Ovary (tissue), 3 donors: Measurements from ENCODE around the gene CLIC3.

Experiments
- CTCF ChIP-seq, 3 donors: fragments of 450-650 bp in 2 of 3; fragments of 200-600 bp in 1 of 3; IDR thresholded peaks; one replicate each; pipeline versions ENCODE4 v1.5.1 to v1.8.0; 2016 to 2022; ENCODE audit warnings: antibody characterized with exemption in 3 of 3, mild to moderate bottlenecking in 1 of 3
- EP300 ChIP-seq: sonication (generic); formaldehyde crosslinking; IDR thresholded peaks from one replicate; pipeline ENCODE4 v1.6.1; 2017; ENCODE audit warnings: antibody characterized with exemption
- POLR2A ChIP-seq: fragments of 450-650 bp; IDR thresholded peaks from one replicate; pipeline ENCODE4 v1.6.1; 2017; ENCODE audit warnings: antibody characterized with exemption, mild to moderate bottlenecking, moderate library complexity
- donor health status: DM: no; HTN: no; CAD: no.

- TF ChIP-seq EP300 (no peak), CTCF (IDR thresholded peaks at IDR 0.05) (no peak), POLR2A (no peak)
Observed at GRCh38 chr9:136946228-136947027, 49.9 kb downstream of the CLIC3 start.
